Activated T-cell treated with anti-CD3 and anti-CD28 coated beads, Interleukin-2, amount 50 U/mL, for 24 hours (primary cell): Measurements from ENCODE around the gene PTPRJ.

Experiments
- DNase-seq: peaks from one replicate; pipeline ENCODE4 v3.0.0-alpha.2; 2020
- H3K27ac Mint-ChIP-seq: 2 replicates; pipeline ENCODE4 v1.8.0; 2020; ENCODE audit warnings: mild to moderate bottlenecking, mixed read lengths
- H3K27me3 Mint-ChIP-seq: 2 replicates; pipeline ENCODE4 v1.8.0; 2020; ENCODE audit warnings: mixed read lengths
- H3K36me3 Mint-ChIP-seq: 2 replicates; pipeline ENCODE4 v1.8.0; 2020; ENCODE audit warnings: low read depth, mixed read lengths
- H3K4me1 Mint-ChIP-seq: 2 replicates; pipeline ENCODE4 v1.8.0; 2020; ENCODE audit warnings: low read depth, mixed read lengths
- H3K4me3 Mint-ChIP-seq: 2 replicates; pipeline ENCODE4 v1.8.0; 2020; ENCODE audit warnings: mild to moderate bottlenecking, moderate library complexity, mixed read lengths
- H3K9me3 Mint-ChIP-seq: 2 replicates; pipeline ENCODE4 v1.8.0; 2020; ENCODE audit warnings: mixed read lengths

The PTPRJ gene

DNA sequence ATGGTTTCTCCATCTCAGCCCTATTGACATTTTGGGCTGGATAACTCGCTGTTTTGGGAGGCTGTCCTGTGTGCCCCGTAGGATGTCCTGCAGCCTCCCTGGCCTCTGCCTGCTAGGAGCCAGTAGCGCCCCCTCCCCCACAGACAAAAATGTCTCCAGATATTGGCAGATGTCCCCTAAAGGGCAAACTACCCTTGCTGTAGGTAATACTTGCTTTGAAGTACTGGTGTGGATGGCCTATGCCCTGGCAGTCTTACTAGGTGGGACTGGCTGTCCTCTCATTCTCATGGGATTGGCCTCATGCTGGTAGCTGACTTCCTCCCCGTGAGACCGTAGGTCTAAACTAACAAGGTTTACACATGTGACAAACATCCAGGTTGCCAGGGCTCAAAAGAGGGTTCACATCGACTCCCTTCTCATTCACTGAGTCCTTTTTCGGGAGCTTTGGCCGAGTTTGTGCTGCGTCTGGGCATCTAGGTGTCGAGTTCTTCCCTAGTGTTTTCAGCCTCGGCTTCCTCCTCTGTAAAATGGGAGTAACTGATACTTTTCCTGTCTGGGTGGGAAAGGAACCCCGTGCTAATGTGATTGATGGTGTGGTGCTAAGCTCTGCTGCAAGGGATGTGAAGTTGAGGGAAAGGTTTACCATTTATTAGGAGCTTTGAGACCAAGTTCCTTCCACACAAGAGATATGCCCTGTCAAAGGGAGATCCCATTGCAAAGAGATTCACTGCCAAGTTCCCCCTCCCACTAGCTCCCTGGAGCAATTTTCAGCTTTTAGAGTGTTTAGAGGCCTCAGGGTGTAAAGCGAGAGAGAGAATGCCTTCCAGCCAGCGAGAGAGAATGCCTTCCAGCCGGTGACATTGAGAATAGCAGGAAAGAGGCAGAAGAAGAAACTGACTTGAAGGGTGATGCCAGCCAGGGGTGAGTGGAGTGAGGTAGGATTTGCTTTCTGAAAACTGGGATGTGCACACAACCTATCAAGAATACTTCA, 17.0 kb downstream of the PTPRJ start:
- Mint-ChIP-seq H3K36me3 (peaks cover 14% of the 10 kb centered on the region), H3K4me3 (no peak overlapping the region), H3K27ac (peak overlapping the region; percentile 34), H3K27me3 (no peaks in the 10 kb centered on the region), H3K4me1 (peaks cover 76% of the 10 kb centered on the region), H3K9me3 (no peaks in the 10 kb centered on the region)
- no peak for DNase-seq

DNA sequence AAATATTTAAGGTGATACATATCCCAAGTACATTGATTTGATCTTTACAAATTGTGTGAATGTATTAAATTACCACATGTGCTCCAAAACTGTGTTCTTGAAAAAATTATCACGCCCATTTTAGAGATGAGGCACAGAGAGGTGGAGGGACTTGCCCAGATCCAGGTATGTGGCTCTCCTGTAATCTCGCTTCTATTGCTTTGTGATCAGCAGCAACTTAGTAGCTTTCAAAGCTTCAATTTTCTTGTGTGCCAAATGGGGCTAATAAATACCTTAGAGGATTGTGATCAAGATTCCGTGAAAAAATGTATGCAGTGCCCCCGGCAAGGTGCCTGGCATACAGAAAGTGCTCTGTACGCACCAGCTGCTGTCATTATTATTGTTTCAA, 18.0 kb downstream of the PTPRJ start:
- no peak for DNase-seq
- peak overlapping the region; percentile 97 for H3K27ac Mint-ChIP-seq
- H3K9me3 Mint-ChIP-seq, result no peaks in the 10 kb centered on the region
- peaks cover 78% of the 10 kb centered on the region for H3K4me1 Mint-ChIP-seq
- peaks cover 16% of the 10 kb centered on the region for H3K36me3 Mint-ChIP-seq
- H3K4me3 Mint-ChIP-seq, result no peak overlapping the region
- H3K27me3 Mint-ChIP-seq, result no peaks in the 10 kb centered on the region

DNA sequence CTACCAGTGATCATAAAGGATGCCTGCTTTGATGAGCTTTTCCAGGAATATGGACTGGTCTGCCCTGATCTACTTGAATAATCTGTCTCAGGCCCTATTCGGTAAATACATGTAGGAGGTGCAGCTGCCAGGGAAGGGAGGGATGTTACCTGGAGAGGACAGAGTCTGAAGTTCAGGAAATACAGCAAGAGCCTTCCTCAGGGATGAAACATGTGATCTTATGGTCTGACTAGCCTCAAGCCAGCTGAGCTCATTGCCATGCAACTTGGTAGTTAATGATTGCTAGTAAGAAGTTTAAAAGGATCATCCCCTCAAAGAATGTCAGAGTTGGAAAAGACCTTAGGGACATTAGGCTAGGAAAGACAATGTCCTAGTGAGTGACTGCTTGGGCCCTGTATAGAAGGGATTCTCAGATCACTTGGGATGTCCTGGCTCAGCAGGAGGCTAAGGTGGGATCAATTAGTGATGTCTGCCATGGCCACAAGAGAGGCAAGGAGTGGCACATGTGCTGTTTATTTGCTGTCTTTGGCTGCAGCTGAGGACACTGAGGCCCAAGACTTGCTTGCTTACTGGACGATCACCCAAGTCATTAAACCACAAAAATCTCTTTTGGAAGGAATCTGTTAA, 18.5 kb downstream of the PTPRJ start:
- no peaks in the 10 kb centered on the region for H3K27me3 Mint-ChIP-seq
- H3K9me3 Mint-ChIP-seq, result no peaks in the 10 kb centered on the region
- peaks cover 16% of the 10 kb centered on the region for H3K36me3 Mint-ChIP-seq
- H3K27ac Mint-ChIP-seq, result peak overlapping the region; percentile 97
- peaks cover 78% of the 10 kb centered on the region for H3K4me1 Mint-ChIP-seq
- H3K4me3 Mint-ChIP-seq, result no peak overlapping the region
- no peak for DNase-seq

DNA sequence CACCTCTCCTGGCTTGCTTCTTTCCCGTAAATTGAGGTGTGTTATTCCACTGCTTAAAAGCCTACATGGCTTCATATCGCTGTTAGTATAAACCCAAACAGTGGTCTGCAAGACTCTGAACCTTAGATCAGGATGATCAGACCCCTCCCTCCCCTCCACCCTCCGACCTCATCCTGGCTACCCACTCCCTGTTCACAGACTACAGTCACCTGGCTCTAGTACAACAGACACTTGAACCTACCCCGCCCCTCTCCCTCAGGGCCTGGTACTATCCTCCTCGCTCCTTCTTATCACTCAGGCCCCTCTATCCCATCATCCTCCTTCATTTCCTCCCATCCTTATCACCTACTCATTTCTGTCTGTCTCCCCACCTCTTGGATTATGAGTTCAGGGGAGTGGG, 20.1 kb downstream of the PTPRJ start:
- Mint-ChIP-seq H3K4me3 (no peak overlapping the region), H3K27ac (peak overlapping the region; percentile 97), H3K4me1 (peaks cover 86% of the 10 kb centered on the region), H3K36me3 (peaks cover 12% of the 10 kb centered on the region), H3K9me3 (no peaks in the 10 kb centered on the region), H3K27me3 (no peaks in the 10 kb centered on the region)
- DNase-seq, result no peak

DNA sequence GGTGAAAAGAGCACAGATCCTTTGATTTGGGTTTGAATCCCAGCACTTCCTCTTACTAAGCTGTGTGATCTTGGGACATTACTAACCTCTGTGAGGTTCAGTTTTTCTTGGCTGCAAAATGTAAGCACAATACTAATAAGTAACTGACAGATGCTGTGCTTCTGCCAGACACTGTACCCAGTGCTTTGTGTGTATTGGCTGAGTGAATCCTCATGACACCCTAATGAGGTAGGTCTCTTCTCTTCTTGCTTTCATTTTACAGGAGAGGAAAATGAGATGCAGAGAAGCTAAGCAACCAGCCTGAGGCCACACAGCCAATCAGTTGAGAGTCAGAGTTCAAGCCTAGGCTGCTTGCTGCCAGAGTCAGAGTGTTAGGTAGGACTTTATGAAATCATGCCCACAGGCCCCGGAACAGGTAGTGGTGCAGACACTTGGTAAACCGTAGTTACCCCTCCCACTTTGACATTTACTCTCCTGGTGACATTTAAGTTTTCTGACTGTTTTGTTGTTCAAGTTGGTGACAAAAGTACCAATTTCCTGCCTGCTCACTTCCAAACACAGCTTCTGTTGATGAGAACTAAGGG, 21.2 kb downstream of the PTPRJ start:
- DNase-seq, result peak; percentile 75
- H3K36me3 Mint-ChIP-seq, result peaks cover 8% of the 10 kb centered on the region
- peak overlapping the region; percentile 97 for H3K27ac Mint-ChIP-seq
- H3K4me1 Mint-ChIP-seq, result peaks cover 93% of the 10 kb centered on the region
- no peaks in the 10 kb centered on the region for H3K27me3 Mint-ChIP-seq
- peak overlapping the region; percentile 66 for H3K4me3 Mint-ChIP-seq
- no peaks in the 10 kb centered on the region for H3K9me3 Mint-ChIP-seq

DNA sequence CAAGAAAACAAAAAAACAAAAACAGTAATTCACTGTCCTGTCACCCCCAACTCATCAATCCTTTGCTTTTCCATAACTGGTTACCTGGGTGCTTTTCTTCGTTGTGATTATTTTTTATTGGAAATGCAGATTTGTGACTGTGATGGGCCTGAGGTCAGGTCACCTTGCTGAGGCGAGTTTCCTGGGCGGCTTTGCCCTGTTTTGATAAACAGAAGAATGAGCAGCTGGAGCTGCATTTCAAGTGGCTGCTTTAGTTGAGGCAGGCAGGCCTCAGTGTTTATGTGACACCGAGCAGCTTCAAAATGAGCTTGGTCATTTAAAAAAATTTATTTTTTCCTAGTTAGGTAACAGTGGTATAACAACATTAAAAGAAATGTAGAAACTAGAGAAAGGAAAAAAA, 22.2 kb downstream of the PTPRJ start:
- Mint-ChIP-seq H3K27ac (peak overlapping the region; percentile 97), H3K9me3 (no peaks in the 10 kb centered on the region), H3K27me3 (no peaks in the 10 kb centered on the region), H3K4me1 (peaks cover 90% of the 10 kb centered on the region), H3K4me3 (peak overlapping the region; percentile 66), H3K36me3 (peaks cover 9% of the 10 kb centered on the region)
- no peak for DNase-seq

DNA sequence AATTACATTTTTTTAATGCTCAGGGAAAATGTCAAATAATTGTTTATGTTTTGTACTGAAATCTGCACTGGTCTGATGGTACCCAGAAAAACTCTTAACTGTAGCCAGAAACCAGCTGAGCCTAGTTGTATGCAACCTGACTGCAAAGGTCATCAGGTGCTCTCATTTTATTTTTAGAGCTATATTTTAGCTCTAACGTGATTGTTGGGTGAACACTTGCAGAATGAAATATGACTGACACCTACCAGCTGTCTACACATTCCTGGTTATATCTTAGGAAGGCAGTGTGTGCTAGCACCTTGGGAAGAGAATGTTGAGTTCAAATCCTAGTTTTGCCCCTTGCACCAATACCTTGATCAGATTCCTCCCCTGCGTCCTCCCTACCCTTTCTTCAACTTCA, 23.6 kb downstream of the PTPRJ start:
- DNase-seq, result no peak
- peak overlapping the region; percentile 100 for H3K27ac Mint-ChIP-seq
- peak overlapping the region; percentile 73 for H3K4me3 Mint-ChIP-seq
- H3K27me3 Mint-ChIP-seq, result no peaks in the 10 kb centered on the region
- peaks cover 11% of the 10 kb centered on the region for H3K36me3 Mint-ChIP-seq
- H3K4me1 Mint-ChIP-seq, result peaks cover 87% of the 10 kb centered on the region
- no peaks in the 10 kb centered on the region for H3K9me3 Mint-ChIP-seq

DNA sequence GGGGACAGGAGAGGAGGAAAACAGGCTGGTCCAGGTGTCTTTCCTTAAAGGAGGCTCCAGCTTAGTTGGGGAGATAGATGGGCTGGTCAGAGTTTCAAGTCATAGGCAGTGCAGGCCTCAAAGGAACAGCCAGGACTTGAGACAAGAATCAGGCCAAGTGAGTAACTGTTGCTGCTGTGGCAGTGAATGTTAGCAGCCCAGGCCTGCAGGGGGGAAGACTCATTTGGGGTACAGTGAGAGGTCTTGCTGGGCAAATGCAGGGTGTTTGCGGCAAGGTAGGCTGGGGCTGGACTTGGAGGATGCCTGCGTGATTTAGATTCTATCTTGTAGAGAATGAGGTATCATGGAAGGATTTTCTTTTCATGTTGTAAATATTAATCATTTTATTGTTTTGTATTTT, 24.1 kb downstream of the PTPRJ start:
- H3K9me3 Mint-ChIP-seq, result no peaks in the 10 kb centered on the region
- DNase-seq, result no peak
- H3K27ac Mint-ChIP-seq, result peak overlapping the region; percentile 100
- peaks cover 87% of the 10 kb centered on the region for H3K4me1 Mint-ChIP-seq
- no peaks in the 10 kb centered on the region for H3K27me3 Mint-ChIP-seq
- H3K4me3 Mint-ChIP-seq, result peak overlapping the region; percentile 73
- peaks cover 14% of the 10 kb centered on the region for H3K36me3 Mint-ChIP-seq

DNA sequence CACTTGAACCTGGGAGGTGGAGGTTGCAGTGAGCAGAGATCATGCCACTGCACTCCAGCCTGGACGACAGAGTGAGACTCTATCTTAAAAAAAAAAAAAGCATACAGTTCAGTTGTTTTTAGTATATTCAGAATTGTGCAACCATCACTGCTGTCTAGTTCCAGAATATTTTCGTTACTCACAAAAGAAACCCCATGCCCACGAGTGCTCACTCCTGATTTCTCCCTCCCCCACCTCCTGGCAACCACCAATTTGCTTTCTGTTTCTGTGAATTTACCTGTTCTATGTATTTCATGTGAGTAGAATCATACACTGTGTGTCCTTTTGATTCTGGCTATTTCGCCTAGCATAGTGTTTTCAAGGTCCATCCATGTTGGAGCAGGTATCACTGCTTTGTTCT, 24.8 kb downstream of the PTPRJ start:
- no peaks in the 10 kb centered on the region for H3K9me3 Mint-ChIP-seq
- H3K27me3 Mint-ChIP-seq, result no peaks in the 10 kb centered on the region
- DNase-seq, result peak; percentile 58
- H3K4me3 Mint-ChIP-seq, result peak overlapping the region; percentile 73
- peak overlapping the region; percentile 100 for H3K27ac Mint-ChIP-seq
- H3K36me3 Mint-ChIP-seq, result peaks cover 18% of the 10 kb centered on the region
- H3K4me1 Mint-ChIP-seq, result peaks cover 86% of the 10 kb centered on the region

DNA sequence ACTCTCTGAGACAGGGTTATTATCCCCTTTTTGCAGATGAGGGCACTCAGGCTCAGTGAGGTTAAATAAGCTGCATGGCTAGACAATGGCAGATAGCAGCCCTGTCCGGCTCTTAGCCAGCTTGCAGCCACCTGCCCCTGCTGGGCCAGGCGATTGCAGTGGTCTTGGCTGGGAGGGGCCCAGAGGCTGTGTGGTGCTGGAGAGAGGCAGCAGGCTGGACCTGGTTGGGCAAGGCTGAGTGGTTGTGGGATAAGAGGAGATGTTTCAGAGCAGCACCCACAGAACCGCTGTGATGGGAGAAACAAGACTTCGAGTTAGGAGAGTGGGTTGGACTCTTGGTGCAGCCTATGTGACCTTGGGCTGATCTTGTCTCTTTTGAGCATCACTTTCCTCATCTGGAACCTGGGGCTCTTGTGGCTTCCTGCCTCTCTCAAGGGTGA, 25.5 kb downstream of the PTPRJ start:
- no peaks in the 10 kb centered on the region for H3K27me3 Mint-ChIP-seq
- H3K27ac Mint-ChIP-seq, result peak overlapping the region; percentile 100
- H3K4me3 Mint-ChIP-seq, result peak overlapping the region; percentile 73
- peaks cover 81% of the 10 kb centered on the region for H3K4me1 Mint-ChIP-seq
- H3K9me3 Mint-ChIP-seq, result no peaks in the 10 kb centered on the region
- H3K36me3 Mint-ChIP-seq, result peaks cover 19% of the 10 kb centered on the region
- DNase-seq, result peak; percentile 61

DNA sequence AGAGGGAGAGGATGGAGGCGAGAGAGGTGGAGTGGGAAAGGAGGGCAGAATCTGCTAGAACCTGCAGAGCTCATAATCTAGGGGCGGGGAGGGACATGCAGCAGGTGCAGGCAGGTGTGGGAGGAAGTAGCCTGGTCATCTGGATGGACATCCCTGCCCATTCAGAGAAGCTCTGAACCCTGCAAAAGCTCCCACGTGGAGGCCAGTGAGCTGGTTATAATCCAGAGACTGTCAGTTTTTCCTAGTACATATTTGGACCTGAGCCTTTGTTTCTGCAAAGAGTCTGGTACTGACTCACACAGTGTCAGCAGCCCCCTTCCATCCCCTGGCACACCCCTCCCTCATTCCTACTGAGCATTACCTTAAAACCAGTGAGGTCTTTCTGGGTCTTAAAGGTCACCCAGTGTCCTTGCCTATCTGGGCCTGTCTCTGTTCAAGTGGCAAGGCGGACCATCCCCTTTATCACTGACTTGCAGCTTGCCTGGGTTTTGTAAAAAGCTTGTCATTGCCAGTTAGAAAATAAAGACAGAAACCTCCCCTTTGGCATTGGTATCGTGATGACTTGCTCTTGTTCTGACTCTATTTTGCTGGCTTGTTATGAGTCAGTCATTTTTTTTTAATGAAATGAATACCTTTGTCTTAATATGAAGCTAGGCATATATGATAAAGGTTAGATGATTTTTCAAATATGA, 26.1 kb downstream of the PTPRJ start:
- H3K36me3 Mint-ChIP-seq, result peaks cover 20% of the 10 kb centered on the region
- peak overlapping the region; percentile 73 for H3K4me3 Mint-ChIP-seq
- peaks cover 81% of the 10 kb centered on the region for H3K4me1 Mint-ChIP-seq
- DNase-seq, result peak; percentile 81
- H3K27me3 Mint-ChIP-seq, result no peaks in the 10 kb centered on the region
- H3K9me3 Mint-ChIP-seq, result no peaks in the 10 kb centered on the region
- peak overlapping the region; percentile 100 for H3K27ac Mint-ChIP-seq

DNA sequence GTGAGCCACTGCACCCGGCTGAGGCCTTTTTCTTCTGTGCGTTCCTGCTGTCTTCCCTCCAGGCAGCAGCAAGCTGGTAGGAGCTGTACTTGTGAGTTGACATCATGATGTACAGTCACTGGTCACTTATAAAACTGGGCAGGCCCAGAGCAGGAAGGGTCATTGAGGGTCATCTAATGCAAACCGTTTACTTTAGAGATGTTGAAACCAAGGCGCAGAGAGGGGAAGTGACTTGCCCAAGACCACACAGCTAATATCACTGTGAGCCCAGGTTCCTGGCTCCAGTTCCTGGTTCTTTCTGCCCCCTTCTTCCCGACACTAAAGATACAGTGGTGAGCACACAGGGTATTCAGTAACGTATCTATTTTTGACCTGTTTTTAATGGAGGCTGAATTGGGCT, 27.3 kb downstream of the PTPRJ start:
- Mint-ChIP-seq H3K4me3 (peak overlapping the region; percentile 73), H3K4me1 (peaks cover 81% of the 10 kb centered on the region)

DNA sequence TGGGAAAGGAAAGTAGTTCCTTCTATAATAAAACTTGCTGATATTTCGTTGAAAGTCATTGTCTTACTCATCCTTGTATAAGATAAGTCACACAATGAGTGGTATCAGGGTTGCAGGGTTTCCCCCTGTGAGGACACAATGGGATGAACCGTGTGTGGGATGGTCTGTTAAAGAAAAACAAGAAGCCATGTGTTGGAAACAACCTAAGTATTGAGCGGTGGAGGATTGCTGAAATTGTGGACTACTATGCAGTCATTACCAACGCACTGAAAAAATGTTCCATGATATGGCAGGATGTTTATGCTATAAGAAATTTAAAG, 28.6 kb downstream of the PTPRJ start:
- H3K4me3 Mint-ChIP-seq, result peak overlapping the region; percentile 63
- peaks cover 85% of the 10 kb centered on the region for H3K4me1 Mint-ChIP-seq
- H3K9me3 Mint-ChIP-seq, result no peaks in the 10 kb centered on the region
- H3K27ac Mint-ChIP-seq, result peak overlapping the region; percentile 100
- DNase-seq, result peak; percentile 62
- H3K27me3 Mint-ChIP-seq, result no peaks in the 10 kb centered on the region
- H3K36me3 Mint-ChIP-seq, result peaks cover 21% of the 10 kb centered on the region

More for the DNA sequence above, 27.3 kb downstream of the PTPRJ start:
- H3K27me3 Mint-ChIP-seq, result no peaks in the 10 kb centered on the region
- no peak for DNase-seq
- peaks cover 19% of the 10 kb centered on the region for H3K36me3 Mint-ChIP-seq
- peak overlapping the region; percentile 100 for H3K27ac Mint-ChIP-seq
- H3K9me3 Mint-ChIP-seq, result no peaks in the 10 kb centered on the region

DNA sequence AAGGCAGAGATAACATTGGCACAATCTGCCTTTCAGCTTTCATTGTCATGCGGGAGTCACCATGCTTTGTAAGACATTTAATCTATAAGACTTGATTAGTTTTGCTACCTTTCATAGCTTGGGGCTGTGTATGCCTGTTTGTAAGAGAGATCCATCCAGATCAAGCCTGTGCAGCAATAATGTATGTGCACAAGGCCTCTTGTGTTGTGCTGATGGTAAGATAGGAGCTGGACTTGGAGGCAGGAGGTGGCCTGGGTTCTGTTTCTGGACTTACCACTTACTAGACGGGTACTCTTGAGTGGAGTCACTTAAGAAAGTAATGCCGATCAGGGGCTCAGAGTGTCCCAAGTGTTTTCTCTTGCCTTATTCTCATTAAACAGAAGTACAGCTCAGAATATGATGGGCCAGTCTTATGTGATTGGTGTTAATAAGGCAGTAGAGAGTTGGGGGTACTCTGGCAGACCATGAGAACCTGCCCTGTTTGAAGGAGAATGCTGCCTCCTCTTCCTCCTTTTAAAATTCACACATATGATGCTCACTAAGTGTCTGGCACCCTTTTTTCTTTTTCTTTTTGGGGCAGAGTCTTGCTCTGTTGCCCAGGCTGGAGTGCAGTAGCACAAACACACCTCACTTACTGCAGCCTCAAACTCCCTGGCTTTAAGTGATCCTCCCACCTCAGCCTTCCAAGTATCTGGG, 30.9 kb downstream of the PTPRJ start:
- no peaks in the 10 kb centered on the region for H3K27me3 Mint-ChIP-seq
- H3K9me3 Mint-ChIP-seq, result no peaks in the 10 kb centered on the region
- peaks cover 27% of the 10 kb centered on the region for H3K36me3 Mint-ChIP-seq
- peaks cover 83% of the 10 kb centered on the region for H3K4me1 Mint-ChIP-seq
- no peak for DNase-seq
- peak overlapping the region; percentile 63 for H3K4me3 Mint-ChIP-seq
- peak overlapping the region; percentile 95 for H3K27ac Mint-ChIP-seq
